Right lobe of liver (tissue), 6 donors: ENCODE measurements around the gene CKMT2. TPM values are rescaled to one million over a fixed set of nuclear protein-coding genes. Genes with fewer than 3 reads are reported as not detected.

Experiments used
- ATAC-seq, 4 donors: fragments of 200-7000 bp; cut with Tn5 transposase; one replicate each; pipeline ENCODE4 v1.9.1; 2020; ENCODE audit warnings: mild to moderate bottlenecking in 4 of 4, moderate library complexity in 4 of 4
- DNase-seq, 3 donors: peaks; one replicate each; pipeline ENCODE4 v3.0.0-alpha.2; 2020
- H3K27ac ChIP-seq, 3 donors: fragments of 200-600 bp; one replicate each; pipeline ENCODE4 v1.8.0; 2022
- H3K27me3 ChIP-seq, 2 donors: fragments of 200-600 bp; one replicate each; pipeline ENCODE4 v1.8.0; 2022
- H3K36me3 ChIP-seq, 4 donors: fragments of 200-600 bp; sonication (generic) in 1 of 4; one replicate each; pipeline versions ENCODE4 v1.5.1 to v1.8.0; 2017 to 2022; ENCODE audit warnings: control low read depth in 1 of 4
- H3K4me1 ChIP-seq, 4 donors: fragments of 200-600 bp; sonication (generic) in 1 of 4; one replicate each; pipeline versions ENCODE4 v1.5.1 to v1.8.0; 2017 to 2022; ENCODE audit warnings: control low read depth in 1 of 4
- H3K4me3 ChIP-seq, 3 donors: fragments of 200-600 bp; one replicate each; pipeline ENCODE4 v1.8.0; 2022
- H3K9me3 ChIP-seq, 4 donors: fragments of 200-600 bp; sonication (generic) in 1 of 4; one replicate each; pipeline versions ENCODE4 v1.5.1 to v1.8.0; 2017 to 2022; ENCODE audit warnings: control low read depth in 1 of 4
- CTCF ChIP-seq, 4 donors: fragments of 200-600 bp in 3 of 4; fragments of 450-650 bp in 1 of 4; IDR thresholded peaks; one replicate each; pipeline versions ENCODE4 v1.5.1 to v1.8.0; 2016 to 2022; ENCODE audit warnings: antibody characterized with exemption in 4 of 4, mild to moderate bottlenecking in 2 of 4
- POLR2A ChIP-seq: fragments of 450-650 bp; IDR thresholded peaks from one replicate; pipeline ENCODE4 v1.6.1; 2017; ENCODE audit warnings: antibody characterized with exemption, mild to moderate bottlenecking
- WGBS: methylation state at CpG from one replicate; pipeline ENCODE4 v1.1.6; 2018; ENCODE audit warnings: low coverage, low lambda C conversion rate; ENCODE audit not compliant: insufficient coverage; ENCODE audit errors: missing lambda C conversion rate; 5-methylcytosine and 5-hydroxymethylcytosine counted together
- intact Hi-C, 2 donors: fragments of 100-400 bp; cut with DNase I; formaldehyde crosslinking; loops; one replicate each; pipeline versions ENCODE4 v1.11.2 to v1.14.1; 2022
- total RNA-seq, 6 experiments: library from RNA; depleted of rRNA in 2 of 6; stranded (reverse); fragments of >200 nt in 2 of 6; fragmentation: NEBNext Ultra II Directional in 3 of 6; extraction: Animal tissue kit (Norgen Biotek cat#: 25700) in 3 of 6; gene quantifications; one replicate each; pipeline versions ENCODE4 v1.1.0 to v1.2.4, GENCODE V29; 2016 to 2023
- donor health status: DM: no; HTN: yes; CAD: no.
- donor health status: DM: no; HTN: no; CAD: no.
- donor health status: DM: no; HTN: no; CAD: no.
- donor health status: DM: no; HTN: yes; CAD: no.
- donor health status: DM: no; HTN: yes; CAD: no.

The CKMT2 gene
- total RNA-seq, 6 experiments from 2014 or later = 0.39 to 1.8 (median 0.80) TPM

GRCh38 chr5:81239613-81240012, 6.5 kb downstream of the CKMT2 start:
- no peak for DNase-seq
- no peaks in the 10 kb centered on the region for H3K4me1 ChIP-seq
- no peaks in the 10 kb centered on the region for H3K9me3 ChIP-seq
- intact Hi-C loops = no loop called here
- no peak overlapping the region for H3K4me3 ChIP-seq
- ATAC-seq = peak; percentile 10 to 25 (median 18)
- TF ChIP-seq POLR2A = no peak
- no peak for TF ChIP-seq CTCF (IDR thresholded peaks at IDR 0.05)
- no peaks in the 10 kb centered on the region for H3K36me3 ChIP-seq
- 70% methylated on average over 2 of the region's 5 CpGs for WGBS
- no peak overlapping the region for H3K27ac ChIP-seq
- no peaks in the 10 kb centered on the region for H3K27me3 ChIP-seq

GRCh38 chr5:81241001-81241400, 7.9 kb downstream of the CKMT2 start:
- 83% methylated on average over 1 of the region's 5 CpGs for WGBS
- TF ChIP-seq CTCF (IDR thresholded peaks at IDR 0.05) (no peak), POLR2A (no peak)
- no peaks in the 10 kb centered on the region for H3K36me3 ChIP-seq
- intact Hi-C loops = no loop called here
- no peaks in the 10 kb centered on the region for H3K27me3 ChIP-seq
- DNase-seq (no peak), ATAC-seq (no peak)
- no peak overlapping the region for H3K4me3 ChIP-seq
- no peaks in the 10 kb centered on the region for H3K4me1 ChIP-seq
- no peaks in the 10 kb centered on the region for H3K9me3 ChIP-seq
- H3K27ac ChIP-seq = no peak overlapping the region

- no peaks in the 10 kb centered on the region for H3K9me3 ChIP-seq
- no peak overlapping the region for H3K4me3 ChIP-seq
- H3K4me1 ChIP-seq = no peaks in the 10 kb centered on the region
- DNase-seq (no peak), ATAC-seq (no peak)
- no peaks in the 10 kb centered on the region for H3K27me3 ChIP-seq
- 78% methylated on average over 5 of the region's 8 CpGs for WGBS
- H3K36me3 ChIP-seq = no peaks in the 10 kb centered on the region
- intact Hi-C loops = no loop called here
- no peak overlapping the region for H3K27ac ChIP-seq
- no peak for TF ChIP-seq POLR2A
- TF ChIP-seq CTCF (IDR thresholded peaks at IDR 0.05) = no peak
Measured at GRCh38 chr5:81241961-81242648, 9.0 kb downstream of the CKMT2 start.

GRCh38 chr5:81242906-81243436, 9.8 kb downstream of the CKMT2 start:
- intact Hi-C loops = no loop called here
- no peak for ATAC-seq
- no peaks in the 10 kb centered on the region for H3K27me3 ChIP-seq
- H3K9me3 ChIP-seq = no peaks in the 10 kb centered on the region
- no peaks in the 10 kb centered on the region for H3K4me1 ChIP-seq
- DNase-seq = no peak
- no peaks in the 10 kb centered on the region for H3K36me3 ChIP-seq
- no peak for TF ChIP-seq POLR2A
- no peak for TF ChIP-seq CTCF (IDR thresholded peaks at IDR 0.05)
- H3K27ac ChIP-seq = no peak overlapping the region
- no peak overlapping the region for H3K4me3 ChIP-seq
- WGBS = 78% methylated on average over 4 of the region's 4 CpGs
